Body of pancreas (tissue), 4 donors: ENCODE data around the gene PUSL1.

ENCODE experiments used
- POLR2A ChIP-seq, 3 donors: fragments of 450-650 bp; IDR thresholded peaks; one replicate each; pipeline ENCODE4 v1.6.1; 2016; ENCODE audit warnings: antibody characterized with exemption in 3 of 3, mild to moderate bottlenecking in 2 of 3
- TF ChIP-seq, protein P1 (sequence below), 7 experiments: fragments of 450-650 bp in 4 of 7; fragments of 200-600 bp in 3 of 7; sonication (generic) in 3 of 7; IDR thresholded peaks; one replicate each; pipeline ENCODE4 v1.5.1; 2016 to 2019; ENCODE audit warnings: antibody characterized with exemption in 7 of 7

- TF ChIP-seq, protein P1, sequence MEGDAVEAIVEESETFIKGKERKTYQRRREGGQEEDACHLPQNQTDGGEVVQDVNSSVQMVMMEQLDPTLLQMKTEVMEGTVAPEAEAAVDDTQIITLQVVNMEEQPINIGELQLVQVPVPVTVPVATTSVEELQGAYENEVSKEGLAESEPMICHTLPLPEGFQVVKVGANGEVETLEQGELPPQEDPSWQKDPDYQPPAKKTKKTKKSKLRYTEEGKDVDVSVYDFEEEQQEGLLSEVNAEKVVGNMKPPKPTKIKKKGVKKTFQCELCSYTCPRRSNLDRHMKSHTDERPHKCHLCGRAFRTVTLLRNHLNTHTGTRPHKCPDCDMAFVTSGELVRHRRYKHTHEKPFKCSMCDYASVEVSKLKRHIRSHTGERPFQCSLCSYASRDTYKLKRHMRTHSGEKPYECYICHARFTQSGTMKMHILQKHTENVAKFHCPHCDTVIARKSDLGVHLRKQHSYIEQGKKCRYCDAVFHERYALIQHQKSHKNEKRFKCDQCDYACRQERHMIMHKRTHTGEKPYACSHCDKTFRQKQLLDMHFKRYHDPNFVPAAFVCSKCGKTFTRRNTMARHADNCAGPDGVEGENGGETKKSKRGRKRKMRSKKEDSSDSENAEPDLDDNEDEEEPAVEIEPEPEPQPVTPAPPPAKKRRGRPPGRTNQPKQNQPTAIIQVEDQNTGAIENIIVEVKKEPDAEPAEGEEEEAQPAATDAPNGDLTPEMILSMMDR (IDR thresholded peaks at IDR 0.05), result no peak
- no peak for TF ChIP-seq POLR2A (IDR thresholded peaks at IDR 0.05)
Observed at GRCh38 chr1:1292851-1293250, 15.5 kb upstream of the PUSL1 start.
